GM19463 (cell line): ENCODE measurements around the gene LCTL.
"Not testable (repeated sequence)": the region's sequence is repeated elsewhere in the genome, so short reads cannot be mapped to it uniquely, and the experiment has no call there.

ENCODE experiments used
- ATAC-seq: cut with Tn5 transposase; IDR thresholded peaks from one replicate; pipeline ENCODE4 v1.9.1; 2021; ENCODE audit warnings: mild to moderate bottlenecking, moderate library complexity; ENCODE audit not compliant: unreplicated experiment

The LCTL gene

GRCh38 chr15:66503780-66504562 lies 61.8 kb downstream of the LCTL start:
- ATAC-seq = no peak

GRCh38 chr15:66503041-66503648 lies 62.7 kb downstream of the LCTL start:
- ATAC-seq = not testable (repeated sequence)

GRCh38 chr15:66502491-66502890 lies 63.3 kb downstream of the LCTL start:
- ATAC-seq = no peak

- not testable (repeated sequence) for ATAC-seq
Measured at GRCh38 chr15:66500346-66500745, 65.5 kb downstream of the LCTL start.

- no peak for ATAC-seq
Measured at GRCh38 chr15:66498501-66499386, 67.1 kb downstream of the LCTL start.
